GM12878 (cell line): ENCODE results near the gene WBP2NL. TPM values are rescaled to one million over a fixed set of nuclear protein-coding genes. Genes with fewer than 3 reads are reported as not detected.

Source experiments
- ATAC-seq: fragments of 200-7000 bp; cut with Tn5 transposase; 3 replicates; pipeline ENCODE4 v1.9.1; 2020; ENCODE audit warnings: mild to moderate bottlenecking, moderate library complexity
- BruUV-seq: library from RNA; stranded (reverse); fragments of 400-500 nt; replicated peaks from 2 replicates; lab custom pipeline; 2021; lab: Mats Ljungman, UMichigan
- CTCF ChIA-PET: fragments of 300-600 bp; sonication (Branson Sonifier 250); formaldehyde crosslinking; extraction: SDS; loops from one replicate; lab custom pipeline; 2021; ENCODE audit warnings: inconsistent platforms; lab: Yijun Ruan, JAX
- POLR2A ChIA-PET: fragments of 350-600 bp; formaldehyde crosslinking; extraction: SDS; loops from one replicate; lab custom pipeline; 2021; ENCODE audit warnings: inconsistent platforms; lab: Charles Lee
- RAD21 ChIA-PET: fragments of 300-600 bp; sonication (Branson Sonifier 250); formaldehyde crosslinking; loops from one replicate; lab custom pipeline; 2023; ENCODE audit warnings: antibody characterized with exemption; ENCODE audit not compliant: unreplicated experiment; lab: Charles Lee
- SMC1A ChIA-PET: fragments of 300-600 bp; sonication (Branson Sonifier 250); formaldehyde crosslinking; loops from one replicate; lab custom pipeline; 2023; ENCODE audit not compliant: unreplicated experiment, uncharacterized antibody; lab: Charles Lee
- DNase-seq: peaks from one replicate; pipeline ENCODE4 v3.0.0-alpha.2; 2011; ENCODE audit warnings: low read depth, low spot score
- FAIRE-seq: peaks from 3 replicates; lab custom pipeline; 2011; peaks lifted over from hg19 to GRCh38; lab: Jason Lieb, UNC
- H2AFZ ChIP-seq: 2 replicates; pipeline ENCODE4 v1.6.0; 2011; ENCODE audit warnings: low read depth, low read length, control low read depth; ENCODE audit not compliant: control insufficient read depth
- H3K27ac ChIP-seq: 2 replicates; pipeline ENCODE4 v1.5.1; 2011; ENCODE audit warnings: control low read depth; ENCODE audit not compliant: control insufficient read depth, insufficient read depth
- H3K27me3 ChIP-seq, 2 experiments: replicated peaks in 1 of 2; 2 replicates each; pipeline versions ENCODE4 v1.6.0 to v1.6.1; 2011; ENCODE audit warnings: low read length in 1 of 2; ENCODE audit not compliant: control insufficient read depth in 2 of 2, insufficient read depth in 2 of 2
- H3K36me3 ChIP-seq, 2 experiments: 2 replicates each; pipeline ENCODE4 v1.5.1; 2011; ENCODE audit warnings: low read length in 1 of 2; ENCODE audit not compliant: control insufficient read depth in 2 of 2, insufficient read depth in 2 of 2
- H3K4me1 ChIP-seq: 2 replicates; pipeline ENCODE4 v1.6.1; 2011; ENCODE audit warnings: mild to moderate bottlenecking, low read length, moderate library complexity, mixed read lengths; ENCODE audit not compliant: control insufficient read depth, insufficient read depth
- H3K4me2 ChIP-seq: 2 replicates; pipeline ENCODE4 v1.6.0; 2011; ENCODE audit warnings: control low read depth; ENCODE audit not compliant: control insufficient read depth, insufficient read depth
- H3K4me3 ChIP-seq: fragments of 200-600 bp; sonication (generic); 2 replicates; pipeline ENCODE4 v1.5.1; 2016
- H3K79me2 ChIP-seq: 2 replicates; pipeline ENCODE4 v1.6.0; 2011; ENCODE audit warnings: low read length; ENCODE audit not compliant: control insufficient read depth, insufficient read depth
- H3K9ac ChIP-seq: 2 replicates; pipeline ENCODE4 v1.8.0; 2011; ENCODE audit warnings: low read length, control low read depth, mixed read lengths; ENCODE audit not compliant: control insufficient read depth, insufficient read depth
- H3K9me3 ChIP-seq: replicated peaks from 3 replicates; pipeline ENCODE4 v1.5.1; 2011; ENCODE audit warnings: mild to moderate bottlenecking, low read length; ENCODE audit not compliant: control insufficient read depth, insufficient read depth
- H4K20me1 ChIP-seq: 2 replicates; pipeline ENCODE4 v1.6.0; 2011; ENCODE audit not compliant: control insufficient read depth, insufficient read depth
- CBX5 ChIP-seq: sonication (generic); IDR thresholded peaks from 2 replicates; pipeline ENCODE4 v1.6.1; 2016; ENCODE audit warnings: low read depth, moderate library complexity, mild to moderate bottlenecking, inconsistent platforms
- CREM ChIP-seq: IDR thresholded peaks from 2 replicates; pipeline ENCODE4 v1.6.1; 2014; ENCODE audit warnings: antibody characterized with exemption, low read depth
- HCFC1 ChIP-seq: fragments of 150-350 bp; IDR thresholded peaks from 2 replicates; pipeline ENCODE4 v1.6.1; 2014; ENCODE audit warnings: low read length
- HDGF ChIP-seq: fragments of 450-650 bp; IDR thresholded peaks from 2 replicates; pipeline ENCODE4 v1.6.1; 2016; ENCODE audit warnings: antibody characterized with exemption
- IKZF1 ChIP-seq: fragments of 450-650 bp; conservative IDR thresholded peaks from 2 replicates; pipeline ENCODE4 v1.6.1; 2017; ENCODE audit warnings: antibody characterized with exemption, mild to moderate bottlenecking
- JUNB ChIP-seq: IDR thresholded peaks from 2 replicates; pipeline ENCODE4 v1.6.1; 2016; ENCODE audit warnings: antibody characterized with exemption, mild to moderate bottlenecking
- NR2F1 ChIP-seq: fragments of 450-650 bp; conservative IDR thresholded peaks from 2 replicates; pipeline ENCODE4 v1.6.1; 2017; ENCODE audit warnings: mild to moderate bottlenecking
- TCF3 ChIP-seq: IDR thresholded peaks from 2 replicates; pipeline ENCODE4 v1.6.1; 2012; ENCODE audit warnings: low read depth, mild to moderate bottlenecking, low read length, borderline replicate concordance; ENCODE audit not compliant: insufficient read depth
- YY1 ChIP-seq: IDR thresholded peaks from 2 replicates; pipeline ENCODE4 v1.6.1; 2011; ENCODE audit warnings: low read depth, mild to moderate bottlenecking, low read length
- WGBS: methylation state at CpG from one replicate; pipeline ENCODE4 v1.1.6; 2016; ENCODE audit warnings: low lambda C conversion rate; ENCODE audit not compliant: insufficient replicate concordance, insufficient coverage; ENCODE audit errors: missing lambda C conversion rate; 5-methylcytosine and 5-hydroxymethylcytosine counted together
- in situ Hi-C: fragments of 300-500 bp; cut with MboI; formaldehyde crosslinking; loops from 9 replicates; pipeline ENCODE4 v1.14.3; 2018; ENCODE audit warnings: mixed read lengths
- intact Hi-C: fragments of 100-400 bp; cut with micrococcal nuclease; formaldehyde crosslinking; loops from one replicate; pipeline ENCODE4 v1.14.2; 2022; ENCODE audit not compliant: unreplicated experiment
- polyA plus RNA-seq, 11 experiments: library from polyadenylated mRNA; depleted of rRNA in 4 of 11; unstranded in 6 of 11; stranded (reverse) in 5 of 11; fragments of >200 nt; fragmentation: Nextera tagmentation in 4 of 11; fragmentation: Illumina TruSeq in 1 of 11; extraction: Ambion mirVana in 4 of 11; extraction: Trizol in 1 of 11; gene quantifications; 1 replicate in 1 of 11; 2 replicates in 10 of 11; pipeline versions ENCODE4 v1.2.1 to v1.2.3, GENCODE V29; 2011 to 2016; ENCODE audit warnings: inconsistent platforms in 2 of 11, missing spikeins in 2 of 11, low read depth in 1 of 11
- total RNA-seq, 4 experiments: library from RNA; depleted of rRNA in 3 of 4; stranded (reverse); fragments of >200 nt in 3 of 4; fragmentation: Illumina TruSeq in 1 of 4; extraction: Trizol in 1 of 4; gene quantifications; 2 replicates each; pipeline versions ENCODE4 v1.2.1 to v1.2.3, GENCODE V29; 2013 to 2021
- TF ChIP-seq, protein P1 (sequence below): IDR thresholded peaks from 2 replicates; pipeline ENCODE4 v1.6.1; 2011; ENCODE audit warnings: low read depth, low read length, improper control_type of control experiment, borderline replicate concordance

Gene WBP2NL
- total and polyA plus RNA-seq, 10 of the 15 experiments (the other 5 are each of a cell fraction or from before 2014, with no cell fraction given), result 0.46 to 1.9 (median 1.3) TPM

GRCh38 chr22:42066937-42067336 is 68.3 kb downstream of the WBP2NL start (continued):
- TF ChIP-seq, protein P1, sequence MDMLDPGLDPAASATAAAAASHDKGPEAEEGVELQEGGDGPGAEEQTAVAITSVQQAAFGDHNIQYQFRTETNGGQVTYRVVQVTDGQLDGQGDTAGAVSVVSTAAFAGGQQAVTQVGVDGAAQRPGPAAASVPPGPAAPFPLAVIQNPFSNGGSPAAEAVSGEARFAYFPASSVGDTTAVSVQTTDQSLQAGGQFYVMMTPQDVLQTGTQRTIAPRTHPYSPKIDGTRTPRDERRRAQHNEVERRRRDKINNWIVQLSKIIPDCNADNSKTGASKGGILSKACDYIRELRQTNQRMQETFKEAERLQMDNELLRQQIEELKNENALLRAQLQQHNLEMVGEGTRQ, result no peak
- TF ChIP-seq HDGF, result no peak
- no peak for TF ChIP-seq HCFC1
- no peak for TF ChIP-seq IKZF1
- no peak for TF ChIP-seq YY1
- no peak for TF ChIP-seq CREM
- no peak for TF ChIP-seq JUNB
- TF ChIP-seq CBX5, result no peak
- no peak for TF ChIP-seq NR2F1
- no peak for TF ChIP-seq TCF3

GRCh38 chr22:42067671-42068251 is 69.2 kb downstream of the WBP2NL start:
- no peak for FAIRE-seq
- no peaks in the 10 kb centered on the region for H3K9me3 ChIP-seq
- BruUV-seq, result no TSS peak

More at GRCh38 chr22:42067671-42068251, 69.2 kb downstream of the WBP2NL start:
- Histone ChIP-seq H3K27me3 (no peaks in the 10 kb centered on the region), H3K9ac (no peak overlapping the region; the same call in 1 of the 2 replicates), H3K4me2 (no peak overlapping the region), H4K20me1 (peaks cover 2% of the 10 kb centered on the region; the same call in 1 of the 2 replicates), H3K4me1 (peaks cover 13% of the 10 kb centered on the region), H3K79me2 (peaks cover 10% of the 10 kb centered on the region), H3K4me3 (no peak overlapping the region), H2AFZ (no peak overlapping the region), H3K27ac (no peak overlapping the region), H3K36me3 (peaks cover 8 to 15% of the 10 kb centered on the region in 2 experiments)
- intact Hi-C loops, result no loop called here
- ChIA-PET SMC1A (no interaction called here), POLR2A (no interaction called here), RAD21 (no interaction called here), CTCF (no interaction called here)
- ATAC-seq (no peak), DNase-seq (no peak)
- in situ Hi-C loops, result no loop called here
- no peak for TF ChIP-seq CBX5
- 85% methylated on average over 12 of the region's 14 CpGs for WGBS
